ENCODE data around the gene ARHGAP18.

GRCh38 chr6:129631070-129631469, 78.9 kb downstream of the ARHGAP18 start:
- TF ChIP-seq, protein P1, sequence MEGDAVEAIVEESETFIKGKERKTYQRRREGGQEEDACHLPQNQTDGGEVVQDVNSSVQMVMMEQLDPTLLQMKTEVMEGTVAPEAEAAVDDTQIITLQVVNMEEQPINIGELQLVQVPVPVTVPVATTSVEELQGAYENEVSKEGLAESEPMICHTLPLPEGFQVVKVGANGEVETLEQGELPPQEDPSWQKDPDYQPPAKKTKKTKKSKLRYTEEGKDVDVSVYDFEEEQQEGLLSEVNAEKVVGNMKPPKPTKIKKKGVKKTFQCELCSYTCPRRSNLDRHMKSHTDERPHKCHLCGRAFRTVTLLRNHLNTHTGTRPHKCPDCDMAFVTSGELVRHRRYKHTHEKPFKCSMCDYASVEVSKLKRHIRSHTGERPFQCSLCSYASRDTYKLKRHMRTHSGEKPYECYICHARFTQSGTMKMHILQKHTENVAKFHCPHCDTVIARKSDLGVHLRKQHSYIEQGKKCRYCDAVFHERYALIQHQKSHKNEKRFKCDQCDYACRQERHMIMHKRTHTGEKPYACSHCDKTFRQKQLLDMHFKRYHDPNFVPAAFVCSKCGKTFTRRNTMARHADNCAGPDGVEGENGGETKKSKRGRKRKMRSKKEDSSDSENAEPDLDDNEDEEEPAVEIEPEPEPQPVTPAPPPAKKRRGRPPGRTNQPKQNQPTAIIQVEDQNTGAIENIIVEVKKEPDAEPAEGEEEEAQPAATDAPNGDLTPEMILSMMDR (IDR thresholded peaks at IDR 0.05): no peak
- no peak for TF ChIP-seq POLR2A (IDR thresholded peaks at IDR 0.05)

Data from testis (tissue), 2 donors.